H54 (cell line): ENCODE data around the gene ZNF786.
"Not testable (repeated sequence)": the region's sequence is repeated elsewhere in the genome, so short reads cannot be mapped to it uniquely, and the experiment has no call there.

ENCODE experiments used
- DNase-seq: peaks from one replicate; pipeline ENCODE4 v3.0.0; 2011; ENCODE audit warnings: low spot score, mixed read lengths; ENCODE audit not compliant: insufficient read length
- FAIRE-seq: peaks from 3 replicates; lab custom pipeline; 2011; peaks lifted over from hg19 to GRCh38; lab: Jason Lieb, UNC
- POLR2A ChIP-seq: IDR thresholded peaks from 2 replicates; pipeline ENCODE4 v1.6.1; 2011; ENCODE audit warnings: low read depth, mild to moderate bottlenecking, low read length

Gene ZNF786

DNA sequence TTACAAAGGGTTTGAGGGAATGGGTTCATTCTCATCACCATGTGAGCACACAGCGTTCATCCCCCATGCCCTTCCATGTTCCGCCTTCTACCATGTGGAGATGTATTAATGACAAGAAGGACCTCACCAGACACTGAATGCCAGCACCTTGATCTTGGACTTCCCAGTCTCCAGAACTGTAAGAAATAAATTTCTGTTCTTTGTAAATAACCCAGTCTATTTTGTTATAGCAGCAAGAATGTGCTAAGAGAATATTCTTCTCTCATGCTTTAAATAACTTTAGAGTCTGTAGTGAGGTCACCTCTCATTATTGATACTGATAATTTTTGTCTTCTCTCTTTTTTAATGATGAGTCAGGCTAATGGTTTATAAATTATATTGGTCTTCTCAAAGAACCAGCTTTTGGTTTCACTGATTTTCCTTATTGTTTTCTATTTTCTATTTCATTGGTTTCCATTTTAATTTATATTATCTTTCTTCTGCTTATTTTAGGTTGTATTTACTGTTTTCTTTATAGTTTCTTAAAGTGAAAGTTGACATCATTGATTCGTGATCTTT lies 59.1 kb downstream of the ZNF786 start:
- DNase-seq (no peak), FAIRE-seq (no peak)
- no peak for TF ChIP-seq POLR2A

DNA sequence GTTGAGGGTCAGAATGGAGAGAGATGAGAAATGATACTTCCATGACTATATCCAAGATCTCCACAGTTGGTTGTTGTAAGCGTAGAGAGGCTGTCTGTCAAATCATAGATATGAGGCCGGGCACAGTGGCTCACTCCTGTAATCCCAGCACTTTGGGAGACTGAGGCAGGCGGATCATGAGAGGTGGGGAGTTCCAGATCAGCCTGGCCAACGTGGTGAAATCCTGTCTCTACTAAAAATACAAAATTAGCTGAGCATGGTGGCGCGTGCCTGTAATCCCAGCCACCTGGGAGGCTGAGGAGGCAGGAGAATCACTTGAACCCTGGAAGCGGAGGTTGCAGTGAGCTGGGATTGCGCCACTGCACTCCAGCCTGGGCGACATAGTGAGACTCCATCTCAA lies 60.1 kb downstream of the ZNF786 start:
- not testable (repeated sequence) for FAIRE-seq, DNase-seq

DNA sequence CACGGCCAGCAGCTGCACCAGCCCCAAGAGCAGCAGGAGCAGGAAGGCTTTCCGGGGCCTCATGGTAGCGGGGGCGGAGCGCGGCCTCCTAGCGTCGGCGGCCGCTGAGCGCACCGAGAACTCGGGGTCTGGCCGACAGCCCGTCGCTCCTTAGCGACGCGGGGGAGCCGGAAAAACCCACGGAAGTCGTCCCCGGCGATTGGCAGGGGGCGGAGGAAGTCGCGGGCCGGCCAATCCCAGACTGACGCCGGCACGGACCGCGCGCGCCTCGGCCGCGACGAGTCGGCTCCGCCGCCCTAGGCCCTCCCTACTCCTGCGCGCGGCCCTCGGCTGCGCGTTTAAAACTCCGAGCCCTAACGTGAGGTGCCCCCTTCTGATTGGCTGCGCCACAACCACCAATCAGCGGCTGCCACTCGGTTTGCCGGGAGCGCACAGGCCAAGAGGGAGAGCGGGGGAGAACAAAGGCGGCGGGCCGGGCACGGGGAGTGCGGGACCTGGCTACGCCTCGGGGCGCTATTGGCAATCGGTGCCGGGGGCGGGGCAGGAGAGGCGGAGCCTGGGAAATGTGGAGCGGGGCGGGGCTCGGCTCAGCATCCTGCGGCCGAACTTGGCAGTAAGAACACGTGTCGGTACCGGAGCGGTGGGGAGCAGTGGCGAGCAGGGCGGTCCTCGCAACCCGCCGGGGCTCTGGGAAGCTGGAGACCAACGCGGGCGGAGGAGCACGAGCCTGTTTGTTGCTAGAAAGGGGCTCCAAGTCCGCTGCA lies 62.0 kb downstream of the ZNF786 start, which contains the start of gene PDIA4:
Gene PDIA4 (minus strand): TSS at position 160 of the 764 bp plus-strand sequence. CDS start 97 bp downstream, at position 63.
- peak; percentile 95 for TF ChIP-seq POLR2A
- FAIRE-seq, result peak; percentile 30
- DNase-seq, result peak; percentile 98

DNA sequence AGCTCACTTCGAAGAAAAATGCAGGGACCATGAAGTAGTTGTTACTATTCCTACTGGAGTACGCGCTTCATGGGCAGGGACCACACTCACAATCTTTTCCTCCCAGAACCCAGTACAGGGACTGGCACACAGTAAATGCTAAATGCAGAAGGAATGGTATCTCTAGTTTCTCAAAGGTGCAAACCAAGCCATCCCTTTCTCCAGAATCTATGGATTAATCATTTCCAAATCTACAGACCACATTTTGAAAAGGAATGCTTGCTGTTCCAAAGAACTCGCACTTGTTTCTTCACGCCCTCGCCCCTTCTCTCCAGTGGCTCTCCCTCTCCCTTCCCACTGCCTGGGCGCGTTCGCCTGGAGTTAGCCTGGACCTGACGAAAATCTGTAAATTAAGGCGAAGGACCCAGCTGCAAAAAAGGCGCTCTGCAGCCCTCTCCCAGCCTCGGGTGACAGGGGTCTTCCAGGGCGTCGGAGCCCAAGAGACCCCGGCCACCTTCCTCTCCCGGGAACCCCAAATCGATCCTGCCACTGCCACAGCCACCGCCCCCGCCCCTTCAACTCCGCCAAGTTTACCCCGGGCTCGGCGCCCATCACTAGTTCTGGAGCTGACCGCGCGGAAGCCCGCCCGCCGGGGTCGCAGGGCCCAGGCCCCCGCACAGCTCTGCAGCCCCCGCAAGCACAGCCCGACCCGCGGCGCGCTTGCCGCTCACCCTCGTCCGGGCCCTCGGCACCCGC lies 62.7 kb downstream of the ZNF786 start:
- no peak for TF ChIP-seq POLR2A
- FAIRE-seq, result no peak

DNA sequence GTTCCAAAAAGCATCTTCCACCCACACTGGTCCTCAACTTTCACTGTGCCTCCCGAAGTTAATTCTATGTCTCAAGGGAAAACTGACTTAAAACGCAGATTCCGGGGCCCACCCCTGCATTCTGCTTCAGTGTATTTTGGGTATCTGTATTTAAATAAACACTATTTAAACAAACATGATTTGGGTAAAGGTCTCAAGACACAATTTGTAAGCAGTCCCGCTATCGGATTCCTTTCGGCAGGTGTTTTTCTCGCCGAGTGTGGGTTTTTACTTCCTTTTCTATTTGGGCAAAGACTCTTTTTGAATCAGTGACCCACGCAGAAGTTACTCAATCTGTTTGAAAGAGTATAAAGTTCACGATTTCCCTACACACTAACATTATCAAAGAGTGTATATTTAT lies 63.5 kb downstream of the ZNF786 start:
- DNase-seq (no peak), FAIRE-seq (no peak)
- no peak for TF ChIP-seq POLR2A

More for the DNA sequence above, 62.7 kb downstream of the ZNF786 start:
- DNase-seq, result no peak

DNA sequence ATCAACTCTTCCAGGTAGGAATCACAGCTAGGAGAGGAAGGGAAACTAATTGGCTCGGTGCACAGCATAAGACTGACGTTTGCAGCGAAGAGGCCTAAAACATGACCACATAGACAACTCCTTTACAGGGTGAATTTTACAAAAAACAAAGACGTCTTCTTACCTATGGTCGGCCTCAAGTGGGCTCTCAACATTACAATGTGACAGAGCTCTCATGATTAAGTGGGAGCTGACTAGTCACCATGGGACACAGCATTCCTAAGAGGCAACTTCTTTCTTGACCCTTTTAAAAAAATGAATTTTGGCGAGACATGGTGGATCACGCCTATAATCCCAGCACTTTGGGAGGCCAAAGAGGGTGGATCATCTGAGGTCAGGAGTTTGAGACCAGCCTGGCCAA lies 66.9 kb downstream of the ZNF786 start:
- FAIRE-seq (no peak), DNase-seq (no peak)
- no peak for TF ChIP-seq POLR2A

DNA sequence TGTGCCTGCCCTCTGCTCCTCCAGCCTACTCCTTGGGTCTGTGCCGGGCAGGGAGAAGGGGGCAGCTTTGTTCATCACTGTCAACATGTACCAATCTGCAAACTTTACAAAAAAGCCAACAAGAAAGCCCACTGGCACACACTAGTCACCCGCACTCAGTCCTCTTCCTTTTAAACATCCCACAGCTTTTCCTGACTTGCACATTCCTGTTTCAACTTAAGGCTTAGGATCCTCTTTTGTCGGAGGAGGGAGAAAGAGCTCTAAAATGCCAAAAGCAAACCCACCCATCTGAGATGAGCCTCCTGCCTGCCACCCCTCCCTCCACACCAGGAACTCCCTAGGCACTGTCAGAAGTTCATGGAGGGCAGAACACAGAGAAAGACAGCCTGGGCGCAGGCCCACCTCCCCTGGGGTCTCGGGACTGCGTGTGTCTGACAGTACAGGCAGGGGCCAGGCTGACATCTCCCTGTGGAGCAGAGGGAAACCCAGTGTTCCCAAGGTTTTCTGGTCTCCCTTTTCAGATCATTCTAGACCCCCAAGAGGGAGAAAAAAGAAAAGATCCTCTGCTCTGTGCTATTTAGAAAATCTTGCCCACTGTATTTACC lies 67.7 kb downstream of the ZNF786 start:
- no peak for TF ChIP-seq POLR2A
- DNase-seq, result no peak
- no peak for FAIRE-seq

DNA sequence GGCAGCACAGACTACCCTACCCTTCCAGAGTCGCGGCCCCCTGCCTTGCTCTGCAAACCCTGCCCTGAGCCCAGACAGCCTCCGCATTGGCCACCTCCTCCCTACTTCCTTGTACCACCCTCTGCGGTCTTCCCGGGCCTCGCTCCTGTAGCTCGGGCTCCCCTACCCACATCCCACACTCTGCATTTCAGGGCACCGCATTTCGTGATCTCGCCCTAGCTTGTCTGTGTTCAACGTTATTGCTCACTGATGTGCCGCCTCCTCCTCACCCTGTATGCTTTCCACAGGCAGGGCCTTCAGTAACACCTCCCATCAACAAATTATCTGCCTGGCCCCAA lies 68.8 kb downstream of the ZNF786 start:
- no peak for TF ChIP-seq POLR2A
- DNase-seq, result no peak
- no peak for FAIRE-seq

DNA sequence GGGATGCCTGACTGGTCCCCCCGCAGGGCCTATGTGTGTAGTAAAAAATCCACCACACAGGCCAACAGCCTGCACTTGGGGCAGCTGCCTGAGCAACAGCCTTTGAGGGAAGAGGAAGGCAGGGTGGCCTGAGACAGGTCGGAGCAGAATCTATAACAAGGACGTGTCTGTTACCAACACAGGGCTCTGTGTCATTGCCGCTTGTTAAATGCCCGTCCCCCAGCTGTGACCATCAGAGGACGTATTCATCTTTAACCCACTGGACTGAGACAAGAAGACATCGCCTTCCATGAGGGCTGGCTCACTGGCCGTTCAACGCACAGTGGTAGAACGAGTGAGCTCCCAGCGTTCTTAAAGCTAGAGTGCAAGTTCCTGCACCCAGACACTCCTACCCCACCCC lies 70.0 kb downstream of the ZNF786 start:
- TF ChIP-seq POLR2A, result no peak
- FAIRE-seq (no peak), DNase-seq (no peak)
